Neuronal stem cell (in vitro differentiated cells): ENCODE measurements around the gene TCEAL6.
"Not testable (repeated sequence)": the region's sequence is repeated elsewhere in the genome, so short reads cannot be mapped to it uniquely, and the experiment has no call there.

Source experiments
- DNase-seq: peaks from one replicate; pipeline ENCODE4 v3.0.0-alpha.2; 2013; ENCODE audit warnings: low spot score
- H2AFZ ChIP-seq: one replicate; pipeline ENCODE4 v1.6.1; 2013; ENCODE audit warnings: mild to moderate bottlenecking, low read length, inconsistent platforms
- H2AK5ac ChIP-seq: 2 replicates; pipeline ENCODE4 v1.6.1; 2013; ENCODE audit warnings: low read depth, mild to moderate bottlenecking, inconsistent platforms, low read length, moderate library complexity, mixed read lengths
- H2BK120ac ChIP-seq: 2 replicates; pipeline ENCODE4 v1.6.1; 2013; ENCODE audit warnings: low read depth, mild to moderate bottlenecking, inconsistent platforms, low read length, moderate library complexity, mixed read lengths
- H2BK12ac ChIP-seq: one replicate; pipeline ENCODE4 v1.6.1; 2013; ENCODE audit warnings: low read length, inconsistent platforms
- H2BK15ac ChIP-seq: 2 replicates; pipeline ENCODE4 v1.6.1; 2013; ENCODE audit warnings: mild to moderate bottlenecking, low read length, inconsistent platforms, mixed read lengths
- H2BK5ac ChIP-seq: one replicate; pipeline ENCODE4 v1.6.1; 2013; ENCODE audit warnings: inconsistent platforms, mild to moderate bottlenecking, low read length, moderate library complexity
- H3K14ac ChIP-seq: one replicate; pipeline ENCODE4 v1.6.1; 2013; ENCODE audit warnings: low read length, inconsistent platforms
- H3K18ac ChIP-seq: 2 replicates; pipeline ENCODE4 v1.6.1; 2013; ENCODE audit warnings: low read length, inconsistent platforms
- H3K23ac ChIP-seq: 2 replicates; pipeline ENCODE4 v1.6.1; 2013; ENCODE audit warnings: low read depth, mild to moderate bottlenecking, mixed read lengths, low read length, inconsistent platforms; ENCODE audit not compliant: poor library complexity
- H3K27ac ChIP-seq: replicated peaks from 3 replicates; pipeline ENCODE4 v1.5.1; 2013; ENCODE audit warnings: low read length, inconsistent platforms
- H3K27me3 ChIP-seq, 3 experiments: 2 replicates each; pipeline ENCODE4 v1.6.1; 2013; ENCODE audit warnings: low read length in 3 of 3, mild to moderate bottlenecking in 2 of 3, inconsistent platforms in 1 of 3, low read depth in 1 of 3, mixed read lengths in 1 of 3, moderate library complexity in 1 of 3; ENCODE audit not compliant: control insufficient read depth in 3 of 3, insufficient read depth in 3 of 3
- H3K36me3 ChIP-seq, 2 donors: replicated peaks in 1 of 2; 2 replicates each; pipeline ENCODE4 v1.6.1; 2013; ENCODE audit warnings: low read length in 2 of 2; ENCODE audit not compliant: control insufficient read depth in 2 of 2, insufficient read depth in 2 of 2
- H3K4ac ChIP-seq: 2 replicates; pipeline ENCODE4 v1.6.1; 2013; ENCODE audit warnings: inconsistent platforms, mild to moderate bottlenecking, low read length, moderate library complexity
- H3K4me1 ChIP-seq, 2 donors: 1 replicate in 1 of 2; 2 replicates in 1 of 2; pipeline ENCODE4 v1.6.1; 2013; ENCODE audit warnings: low read length in 2 of 2, low read depth in 1 of 2; ENCODE audit not compliant: control insufficient read depth in 2 of 2, insufficient read depth in 1 of 2
- H3K4me2 ChIP-seq: one replicate; pipeline ENCODE4 v1.6.1; 2013; ENCODE audit warnings: mild to moderate bottlenecking, low read length, inconsistent platforms; ENCODE audit not compliant: insufficient read depth, poor library complexity, severe bottlenecking
- H3K4me3 ChIP-seq, 2 donors: 2 replicates each; pipeline ENCODE4 v1.5.1; 2013; ENCODE audit warnings: low read length in 2 of 2, mild to moderate bottlenecking in 2 of 2, inconsistent platforms in 1 of 2, moderate library complexity in 1 of 2
- H3K79me1 ChIP-seq: one replicate; pipeline ENCODE4 v1.6.1; 2013; ENCODE audit warnings: low read depth, mild to moderate bottlenecking, inconsistent platforms, low read length, moderate library complexity
- H3K9ac ChIP-seq: one replicate; pipeline ENCODE4 v1.6.1; 2013; ENCODE audit warnings: mild to moderate bottlenecking, low read depth, low read length, inconsistent platforms; ENCODE audit not compliant: poor library complexity
- H3K9me3 ChIP-seq, 2 donors: replicated peaks in 1 of 2; 2 replicates each; pipeline versions ENCODE3 to v1.6.1; 2013; ENCODE audit warnings: low read length in 2 of 2, mild to moderate bottlenecking in 2 of 2, inconsistent platforms in 1 of 2, low read depth in 1 of 2, mixed read lengths in 1 of 2, moderate library complexity in 1 of 2; ENCODE audit not compliant: control insufficient read depth in 2 of 2, insufficient read depth in 1 of 2
- H4K8ac ChIP-seq: one replicate; pipeline ENCODE4 v1.6.1; 2013; ENCODE audit warnings: low read depth, mild to moderate bottlenecking, inconsistent platforms, low read length, moderate library complexity
- H4K91ac ChIP-seq: one replicate; pipeline ENCODE4 v1.6.1; 2013; ENCODE audit warnings: low read length, low read depth, mild to moderate bottlenecking, inconsistent platforms; ENCODE audit not compliant: poor library complexity
- WGBS, 2 donors: extraction: QIAGEN DNeasy Blood & Tissue Kit; methylation state at CpG; one replicate each; pipeline ENCODE4 v1.1.7; 2013; ENCODE audit warnings: missing lambda C conversion rate in 2 of 2, mixed read lengths in 1 of 2; ENCODE audit not compliant: insufficient read length in 2 of 2, insufficient replicate concordance in 1 of 2; ENCODE audit errors: extremely low coverage in 2 of 2; 5-methylcytosine and 5-hydroxymethylcytosine counted together

The TCEAL6 gene

DNA sequence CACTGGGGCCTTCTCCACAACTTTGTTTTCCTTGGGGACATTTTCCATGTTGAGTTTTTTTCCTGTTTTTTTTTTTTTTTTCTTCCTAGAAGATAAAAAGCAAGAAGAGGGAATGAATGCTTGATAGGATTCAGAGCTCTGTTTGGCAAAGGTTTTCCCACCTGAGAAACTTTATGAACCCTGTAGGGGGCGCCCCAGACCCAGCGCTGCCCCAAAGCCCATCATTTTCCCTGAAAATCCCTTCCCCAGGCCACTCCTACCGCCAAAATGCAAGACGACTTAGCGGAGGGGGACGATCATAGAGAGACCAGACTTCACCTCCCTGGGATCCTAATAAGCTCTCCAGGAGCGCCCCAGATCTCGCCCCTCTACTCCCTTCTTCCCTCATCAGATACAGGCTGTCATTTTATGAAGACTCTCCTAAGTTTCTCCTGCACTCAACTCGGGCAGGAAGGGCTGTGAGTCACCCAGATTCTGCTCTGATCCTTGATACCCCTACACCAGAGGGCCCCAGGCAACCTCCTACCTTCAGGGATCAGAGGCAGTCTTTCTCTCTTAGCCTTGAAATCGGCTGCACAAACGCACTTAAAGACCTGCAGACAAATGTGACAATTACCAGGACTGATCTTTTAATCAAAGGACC lies 12.1 kb upstream of the TCEAL6 start:
- Histone ChIP-seq H3K27ac (no peak overlapping the region), H3K9me3 (no peaks in the 10 kb centered on the region), H3K23ac (no peak overlapping the region), H3K4me2 (peak overlapping the region; percentile 11), H3K79me1 (no peaks in the 10 kb centered on the region), H2BK12ac (no peak overlapping the region), H2BK15ac (no peak overlapping the region), H2AFZ (no peak overlapping the region), H3K4me3 (no peak overlapping the region), H4K8ac (no peak overlapping the region), H2BK120ac (no peak overlapping the region), H2BK5ac (no peak overlapping the region), H3K27me3 (no peaks in the 10 kb centered on the region), H2AK5ac (no peak overlapping the region), H3K18ac (no peak overlapping the region), H3K4ac (no peak overlapping the region), H3K36me3 (no peaks in the 10 kb centered on the region), H3K14ac (no peak overlapping the region), H3K4me1 (no peaks in the 10 kb centered on the region), H3K9ac (no peak overlapping the region), H4K91ac (no peak overlapping the region)
- DNase-seq: no peak
- no CpG with 5 or more reads among the region's 11 CpGs for WGBS, 2 donors

DNA sequence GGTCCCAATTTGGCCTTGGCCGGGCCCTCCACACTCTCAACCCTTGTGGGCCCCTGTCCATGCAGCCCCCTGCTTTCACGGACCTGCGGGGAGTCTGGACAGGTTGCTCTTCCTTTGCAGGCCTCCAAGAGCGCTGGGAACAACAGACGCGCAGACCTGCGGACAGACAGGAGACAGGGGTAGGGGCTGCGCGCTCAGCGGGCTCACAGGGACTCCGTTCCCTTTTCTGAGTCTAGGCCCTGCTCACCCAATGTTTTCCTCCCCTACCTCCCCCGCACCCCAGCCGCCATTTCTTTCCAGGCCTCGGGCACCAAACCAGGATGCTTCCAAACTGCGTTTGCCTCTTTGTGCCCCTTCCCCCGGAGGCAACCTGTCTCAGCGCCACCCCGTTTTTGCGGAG lies 650 bp downstream of the TCEAL6 start:
- not testable (repeated sequence) for H4K91ac ChIP-seq, H3K14ac ChIP-seq, H4K8ac ChIP-seq, H2AFZ ChIP-seq, H3K4ac ChIP-seq, H2AK5ac ChIP-seq, H3K18ac ChIP-seq, H3K36me3 ChIP-seq, DNase-seq, H3K79me1 ChIP-seq, H3K9me3 ChIP-seq, H3K27me3 ChIP-seq, H3K4me3 ChIP-seq, H2BK120ac ChIP-seq, H3K4me2 ChIP-seq, H3K27ac ChIP-seq, H2BK15ac ChIP-seq, H2BK12ac ChIP-seq, H3K4me1 ChIP-seq, H3K23ac ChIP-seq, H2BK5ac ChIP-seq, H3K9ac ChIP-seq
- WGBS, 2 donors: no CpG with 5 or more reads among the region's 19 CpGs

- H4K8ac ChIP-seq, H2AK5ac ChIP-seq, H2BK5ac ChIP-seq, H3K36me3 ChIP-seq, H3K4me1 ChIP-seq, H3K4me2 ChIP-seq, H3K23ac ChIP-seq, H3K14ac ChIP-seq, H2BK15ac ChIP-seq, H2AFZ ChIP-seq, H3K4me3 ChIP-seq, H3K79me1 ChIP-seq, H3K9ac ChIP-seq, H2BK120ac ChIP-seq, DNase-seq, H3K4ac ChIP-seq, H4K91ac ChIP-seq, H3K9me3 ChIP-seq, H3K18ac ChIP-seq, H3K27me3 ChIP-seq, H2BK12ac ChIP-seq, H3K27ac ChIP-seq: not testable (repeated sequence)
- WGBS, 2 donors: no CpG with 5 or more reads among the region's 16 CpGs
These were observed 1.4 kb downstream of the TCEAL6 start for GRCh38 chrX:102140876-102141275.

DNA sequence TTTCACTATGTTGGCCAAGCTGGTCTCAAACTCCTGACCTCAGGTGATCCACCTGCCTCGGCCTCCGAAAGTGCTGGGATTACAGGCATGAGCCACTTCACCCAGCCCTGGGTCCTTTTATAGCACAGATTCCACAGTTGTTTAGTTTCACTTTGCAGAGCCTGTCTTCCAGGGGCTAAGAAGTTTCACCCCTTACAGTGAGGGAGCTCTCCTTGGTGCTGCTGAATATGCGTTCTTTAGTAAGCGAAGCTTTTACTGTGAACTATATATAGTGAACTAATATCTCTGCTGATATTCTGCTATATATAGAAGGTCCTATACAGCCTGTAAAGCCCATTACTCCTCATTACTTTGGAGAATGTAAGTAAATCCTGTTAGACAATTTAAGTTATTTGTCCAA lies 4.2 kb downstream of the TCEAL6 start:
- no CpG with 5 or more reads among the region's 4 CpGs for WGBS, 2 donors

More for the DNA sequence above, 4.2 kb downstream of the TCEAL6 start:
- Histone ChIP-seq H3K79me1 (no peaks in the 10 kb centered on the region), H3K9me3 (no peaks in the 10 kb centered on the region), H3K4ac (no peak overlapping the region), H3K27me3 (peaks cover 0 to 15% (median 0%) of the 10 kb centered on the region in 3 experiments), H4K91ac (no peak overlapping the region), H3K36me3 (no peaks in the 10 kb centered on the region), H3K27ac (no peak overlapping the region), H3K4me1 (no peaks in the 10 kb centered on the region), H3K23ac (no peak overlapping the region), H3K14ac (no peak overlapping the region), H3K4me2 (no peak overlapping the region), H2BK12ac (no peak overlapping the region), H3K18ac (no peak overlapping the region), H2BK15ac (no peak overlapping the region), H4K8ac (no peak overlapping the region), H3K9ac (no peak overlapping the region), H2AK5ac (no peak overlapping the region), H2BK5ac (no peak overlapping the region), H3K4me3 (no peak overlapping the region), H2AFZ (no peak overlapping the region), H2BK120ac (no peak overlapping the region)
- DNase-seq: no peak
